ENCODE results near the gene DLGAP1.
A peak's percentile ranks its signal among the peaks of the same experiment; 100 is the strongest.

DLGAP1 gene

GRCh38 chr18:3451989-3452749, 1002.9 kb downstream of the DLGAP1 start:
- DNase-seq (ENCODE audit: insufficient read length, low spot score) (no peak), FAIRE-seq (no peak)

GRCh38 chr18:3451183-3451988, 1003.7 kb downstream of the DLGAP1 start:
- DNase-seq (ENCODE audit: insufficient read length, low spot score) = no peak

GRCh38 chr18:3450799-3451182, 1004.3 kb downstream of the DLGAP1 start:
- FAIRE-seq = no peak
- DNase-seq (ENCODE audit: insufficient read length, low spot score) = no peak

More at GRCh38 chr18:3451183-3451988, 1003.7 kb downstream of the DLGAP1 start:
- peak; percentile 70 for FAIRE-seq

- FAIRE-seq = no peak
- no peak for DNase-seq (ENCODE audit: insufficient read length, low spot score)
Observed at GRCh38 chr18:3450012-3450798, 1004.9 kb downstream of the DLGAP1 start, which contains the start of gene TGIF1. Gene TGIF1, plus strand, starts transcription at chr18:3450172. Its CDS starts 318 bp downstream, at chr18:3450490.

GRCh38 chr18:3449512-3450011, 1005.5 kb downstream of the DLGAP1 start:
- DNase-seq (ENCODE audit: insufficient read length, low spot score) (no peak), FAIRE-seq (no peak)

- FAIRE-seq (peak; percentile 84), DNase-seq (ENCODE audit: insufficient read length, low spot score) (no peak)
Observed at GRCh38 chr18:3448838-3449511, 1006.1 kb downstream of the DLGAP1 start.

- FAIRE-seq (peak; percentile 83), DNase-seq (ENCODE audit: insufficient read length, low spot score) (no peak)
Observed at GRCh38 chr18:3447895-3448837, 1006.9 kb downstream of the DLGAP1 start.

GRCh38 chr18:3447068-3447894, 1007.8 kb downstream of the DLGAP1 start:
- DNase-seq (ENCODE audit: insufficient read length, low spot score) (no peak), FAIRE-seq (no peak)

Data from GM19239 (cell line).